ENCODE measurements around the gene USP32.

DNA sequence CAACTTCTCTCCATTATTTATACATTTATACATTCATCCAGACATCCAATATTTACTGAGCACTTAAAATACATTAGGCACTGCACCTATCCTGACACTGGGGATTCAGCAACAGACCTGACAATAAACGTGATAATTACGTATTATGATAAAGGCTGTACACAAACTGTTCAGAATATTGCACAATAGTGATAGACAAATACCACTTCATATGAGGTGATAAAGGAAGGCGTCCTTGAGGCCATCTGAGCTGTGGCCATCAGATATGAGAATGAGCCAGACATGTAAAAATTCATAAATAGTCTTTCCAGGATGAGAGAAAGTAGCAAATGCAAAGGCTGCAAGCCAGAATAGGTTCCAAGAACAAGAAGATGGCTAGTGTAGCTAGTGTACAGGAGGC lies 8.6 kb downstream of the USP32 start:
- TF ChIP-seq, protein P1, sequence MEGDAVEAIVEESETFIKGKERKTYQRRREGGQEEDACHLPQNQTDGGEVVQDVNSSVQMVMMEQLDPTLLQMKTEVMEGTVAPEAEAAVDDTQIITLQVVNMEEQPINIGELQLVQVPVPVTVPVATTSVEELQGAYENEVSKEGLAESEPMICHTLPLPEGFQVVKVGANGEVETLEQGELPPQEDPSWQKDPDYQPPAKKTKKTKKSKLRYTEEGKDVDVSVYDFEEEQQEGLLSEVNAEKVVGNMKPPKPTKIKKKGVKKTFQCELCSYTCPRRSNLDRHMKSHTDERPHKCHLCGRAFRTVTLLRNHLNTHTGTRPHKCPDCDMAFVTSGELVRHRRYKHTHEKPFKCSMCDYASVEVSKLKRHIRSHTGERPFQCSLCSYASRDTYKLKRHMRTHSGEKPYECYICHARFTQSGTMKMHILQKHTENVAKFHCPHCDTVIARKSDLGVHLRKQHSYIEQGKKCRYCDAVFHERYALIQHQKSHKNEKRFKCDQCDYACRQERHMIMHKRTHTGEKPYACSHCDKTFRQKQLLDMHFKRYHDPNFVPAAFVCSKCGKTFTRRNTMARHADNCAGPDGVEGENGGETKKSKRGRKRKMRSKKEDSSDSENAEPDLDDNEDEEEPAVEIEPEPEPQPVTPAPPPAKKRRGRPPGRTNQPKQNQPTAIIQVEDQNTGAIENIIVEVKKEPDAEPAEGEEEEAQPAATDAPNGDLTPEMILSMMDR (IDR thresholded peaks at IDR 0.05): no peak
- no peak for TF ChIP-seq EZH2 (IDR thresholded peaks at IDR 0.05; ENCODE audit: borderline replicate concordance, insufficient read depth, low read depth, low read length, poor library complexity, severe bottlenecking)

Measured in B cell (primary cell).